NCI-H1105 treated with DMSO at 0.1 percent for 48 hours (cell line): ENCODE results near the gene MTFMT.
"Not testable (repeated sequence)": the region's sequence is repeated elsewhere in the genome, so short reads cannot be mapped to it uniquely, and the experiment has no call there.

Experiments
- DNase-seq: peaks from one replicate; lab custom pipeline; 2025; lab: John Stamatoyannopoulos, UW

The MTFMT gene

GRCh38 chr15:65028921-65029735, at the start of gene MTFMT:
Gene MTFMT, minus strand, starts transcription at chr15:65029639. Its CDS starts 26 bp downstream, at chr15:65029613.
- DNase-seq: peak; percentile 86

GRCh38 chr15:65077981-65078352, 48.5 kb upstream of the MTFMT start:
- DNase-seq: no peak

- no peak for DNase-seq
Measured at GRCh38 chr15:65077291-65077980, 48.0 kb upstream of the MTFMT start.

GRCh38 chr15:65076486-65077290, 47.2 kb upstream of the MTFMT start, which contains the start of gene KBTBD13:
Gene KBTBD13, plus strand, starts transcription at chr15:65076746. Its CDS starts 70 bp downstream, at chr15:65076816.
- DNase-seq: no peak

- DNase-seq: not testable (repeated sequence)
Measured at GRCh38 chr15:65075607-65076395, 46.4 kb upstream of the MTFMT start.

GRCh38 chr15:65074946-65075345, 45.5 kb upstream of the MTFMT start:
- not testable (repeated sequence) for DNase-seq

- no peak for DNase-seq
Measured at GRCh38 chr15:65072617-65073016, 43.2 kb upstream of the MTFMT start.

GRCh38 chr15:65072027-65072426, 42.6 kb upstream of the MTFMT start:
- no peak for DNase-seq

GRCh38 chr15:65071381-65071811, 42.0 kb upstream of the MTFMT start:
- no peak for DNase-seq

GRCh38 chr15:65069779-65070546, 40.5 kb upstream of the MTFMT start:
- no peak for DNase-seq

- DNase-seq: no peak
Measured at GRCh38 chr15:65069179-65069578, 39.7 kb upstream of the MTFMT start.

- no peak for DNase-seq
Measured at GRCh38 chr15:65068403-65068788, 39.0 kb upstream of the MTFMT start.

- DNase-seq: no peak
Measured at GRCh38 chr15:65067645-65068402, 38.4 kb upstream of the MTFMT start, which contains the start of gene RASL12. Gene RASL12, minus strand, starts transcription at chr15:65067991. Its CDS starts 156 bp downstream, at chr15:65067835.

GRCh38 chr15:65067317-65067644, 37.8 kb upstream of the MTFMT start:
- no peak for DNase-seq

- no peak for DNase-seq
Measured at GRCh38 chr15:65066635-65067316, 37.3 kb upstream of the MTFMT start.

- DNase-seq: no peak
Measured at GRCh38 chr15:65066001-65066634, 36.7 kb upstream of the MTFMT start.

GRCh38 chr15:65062726-65063125, 33.3 kb upstream of the MTFMT start:
- DNase-seq: no peak

GRCh38 chr15:65062061-65062460, 32.6 kb upstream of the MTFMT start:
- DNase-seq: no peak
